Erythroblast (primary cell): ENCODE measurements around the gene C1QTNF12.

Experiments
- GATA1 ChIP-seq: IDR thresholded peaks from 2 replicates; pipeline ENCODE4 v1.6.1; 2011; ENCODE audit warnings: low read depth, mild to moderate bottlenecking, control low read depth, low read length, moderate library complexity
- POLR2A ChIP-seq: IDR thresholded peaks from 2 replicates; pipeline ENCODE4 v1.6.1; 2011; ENCODE audit warnings: mild to moderate bottlenecking, low read length

DNA sequence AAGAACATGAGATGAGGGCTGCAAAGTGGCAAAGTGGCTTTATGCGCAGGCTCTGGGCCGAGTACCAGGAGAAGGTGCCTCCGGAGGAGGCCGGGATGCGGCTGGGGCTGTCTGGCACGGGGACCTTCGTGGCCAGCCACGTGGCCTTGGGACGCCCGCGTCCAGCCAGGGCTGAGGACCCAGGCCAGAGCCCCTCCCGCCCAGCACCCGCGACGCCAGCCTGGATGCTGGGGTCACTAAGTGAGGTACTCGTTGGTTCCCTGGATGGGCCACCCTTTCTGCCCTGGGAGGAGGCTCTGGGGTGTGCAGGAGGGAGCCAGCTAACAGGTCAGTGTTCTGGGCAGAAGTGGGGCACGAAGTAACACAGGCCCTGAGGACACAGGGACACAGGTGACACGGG lies 46.3 kb upstream of the C1QTNF12 start:
- TF ChIP-seq POLR2A (no peak), GATA1 (no peak)
